GM12891 (cell line): ENCODE measurements around the gene TBP.
"Not testable (repeated sequence)": the region's sequence is repeated elsewhere in the genome, so short reads cannot be mapped to it uniquely, and the experiment has no call there.

Experiments used
- DNase-seq: peaks from one replicate; pipeline ENCODE4 v3.0.0; 2011; ENCODE audit warnings: low spot score; ENCODE audit not compliant: insufficient read length
- FAIRE-seq: peaks from 2 replicates; lab custom pipeline; 2011; peaks lifted over from hg19 to GRCh38; lab: Jason Lieb, UNC
- PAX5 ChIP-seq: IDR thresholded peaks from 2 replicates; pipeline ENCODE4 v1.6.1; 2011; ENCODE audit warnings: low read length, moderate library complexity, mild to moderate bottlenecking; ENCODE audit not compliant: insufficient read depth, severe bottlenecking
- POLR2A ChIP-seq: IDR thresholded peaks from 2 replicates; pipeline ENCODE4 v1.6.1; 2011; ENCODE audit warnings: low read depth, low read length, control low read depth
- POLR2AphosphoS5 ChIP-seq: IDR thresholded peaks from 2 replicates; pipeline ENCODE4 v1.6.1; 2011; ENCODE audit warnings: low read depth, low read length, control low read depth
- POU2F2 ChIP-seq: IDR thresholded peaks from 2 replicates; pipeline ENCODE4 v1.6.1; 2011; ENCODE audit warnings: low read depth, mild to moderate bottlenecking, control low read depth, low read length, moderate library complexity
- SPI1 ChIP-seq: IDR thresholded peaks from 2 replicates; pipeline ENCODE4 v1.6.1; 2011; ENCODE audit warnings: low read depth, low read length, control low read depth
- TAF1 ChIP-seq: IDR thresholded peaks from 2 replicates; pipeline ENCODE4 v1.6.1; 2011; ENCODE audit warnings: low read depth, low read length, control low read depth

The TBP gene

DNA sequence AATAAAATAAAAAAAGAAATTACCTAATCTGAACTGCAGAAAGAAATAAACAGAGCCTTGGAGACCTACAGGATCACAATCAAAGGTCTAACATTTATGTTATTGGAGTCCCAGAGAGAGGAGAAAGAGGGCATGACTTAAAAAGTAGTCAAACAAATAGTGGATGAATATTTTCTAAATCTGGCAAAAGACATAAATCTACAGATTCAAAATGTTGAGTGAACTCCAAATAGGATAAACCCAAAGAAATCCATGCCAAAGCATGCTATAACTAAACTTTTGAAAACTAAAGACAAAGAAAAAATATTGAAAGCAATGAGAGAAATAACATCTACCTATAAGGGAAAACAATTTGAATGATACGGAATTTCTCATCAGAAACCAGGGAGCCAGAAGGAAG is 39.3 kb upstream of the TBP start:
- TF ChIP-seq SPI1 (no peak), POLR2A (no peak), POU2F2 (no peak), PAX5 (no peak), TAF1 (no peak), POLR2AphosphoS5 (no peak)
- FAIRE-seq (no peak), DNase-seq (no peak)

DNA sequence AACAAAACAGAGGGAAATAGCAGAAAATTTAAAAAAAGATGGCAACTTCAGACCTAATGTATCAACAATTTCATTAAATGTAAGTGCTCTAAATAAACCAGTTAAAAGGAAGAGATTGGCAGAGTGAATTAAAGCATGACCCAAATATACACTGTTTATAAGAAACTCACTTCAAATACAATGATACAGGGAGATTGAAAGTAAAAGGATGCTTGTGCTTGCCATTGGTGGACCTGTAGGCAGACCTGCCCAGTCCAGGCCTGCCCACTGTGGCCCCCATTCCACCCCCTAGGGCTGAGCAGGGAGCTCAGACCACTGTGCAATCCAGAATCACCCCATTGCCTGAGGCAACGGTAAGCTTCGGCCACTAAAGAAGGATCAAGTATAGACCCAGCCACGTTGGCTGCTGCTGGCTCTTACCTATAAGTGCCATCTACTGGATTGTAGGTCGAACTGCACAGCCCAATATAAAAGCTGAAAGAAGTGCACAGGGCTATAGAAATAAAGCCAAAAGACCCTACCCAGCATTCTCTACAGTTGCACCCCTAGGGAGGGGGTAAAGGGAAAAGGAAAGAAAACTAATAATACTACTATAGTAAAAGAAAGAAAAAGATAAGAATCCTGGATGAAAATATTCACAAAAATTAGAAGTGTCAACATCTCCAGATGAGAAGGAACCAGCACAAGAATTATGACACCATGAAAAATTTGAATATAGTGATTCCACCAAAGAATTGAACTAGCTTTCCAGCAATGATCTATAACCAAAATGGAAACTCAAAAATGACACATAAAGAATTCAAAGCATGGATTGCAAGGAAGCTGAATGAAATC is 37.2 kb upstream of the TBP start:
- TF ChIP-seq SPI1 (no peak), POLR2A (no peak), TAF1 (no peak), POU2F2 (no peak), POLR2AphosphoS5 (no peak), PAX5 (no peak)
- FAIRE-seq (peak; percentile 88), DNase-seq (peak; percentile 17)

DNA sequence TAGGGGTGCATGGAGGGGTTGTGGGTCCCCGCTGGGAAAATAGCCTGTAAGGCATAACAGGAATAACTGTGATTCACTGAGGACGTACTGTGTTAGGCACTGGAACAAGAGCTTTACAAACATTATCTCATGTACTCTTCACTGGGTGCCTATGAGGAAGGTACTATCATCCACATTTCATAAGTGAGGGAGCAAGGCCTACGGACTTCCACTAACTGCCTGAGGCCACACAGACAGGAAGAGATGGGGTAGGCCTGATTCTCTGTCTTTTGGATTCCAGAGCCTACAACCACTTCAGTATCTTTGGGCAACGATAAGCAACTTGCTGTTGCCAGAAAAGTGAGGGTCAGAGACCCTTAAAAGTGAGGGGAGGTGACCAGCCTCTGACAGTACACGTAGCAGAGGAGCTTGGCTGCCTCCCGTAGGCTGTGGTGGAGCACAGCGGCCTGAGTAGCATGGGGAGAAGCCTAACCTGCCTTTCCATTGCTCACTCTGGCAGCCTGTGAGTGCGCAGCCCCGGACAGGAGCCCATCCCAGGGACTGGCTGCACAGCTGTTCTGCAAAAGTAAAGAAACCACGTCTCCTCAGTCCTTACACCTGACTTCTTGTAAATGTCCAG is 31.5 kb upstream of the TBP start:
- FAIRE-seq (peak; percentile 35), DNase-seq (no peak)
- TF ChIP-seq SPI1 (no peak), POLR2A (no peak), POLR2AphosphoS5 (no peak), TAF1 (no peak), PAX5 (no peak), POU2F2 (no peak)

DNA sequence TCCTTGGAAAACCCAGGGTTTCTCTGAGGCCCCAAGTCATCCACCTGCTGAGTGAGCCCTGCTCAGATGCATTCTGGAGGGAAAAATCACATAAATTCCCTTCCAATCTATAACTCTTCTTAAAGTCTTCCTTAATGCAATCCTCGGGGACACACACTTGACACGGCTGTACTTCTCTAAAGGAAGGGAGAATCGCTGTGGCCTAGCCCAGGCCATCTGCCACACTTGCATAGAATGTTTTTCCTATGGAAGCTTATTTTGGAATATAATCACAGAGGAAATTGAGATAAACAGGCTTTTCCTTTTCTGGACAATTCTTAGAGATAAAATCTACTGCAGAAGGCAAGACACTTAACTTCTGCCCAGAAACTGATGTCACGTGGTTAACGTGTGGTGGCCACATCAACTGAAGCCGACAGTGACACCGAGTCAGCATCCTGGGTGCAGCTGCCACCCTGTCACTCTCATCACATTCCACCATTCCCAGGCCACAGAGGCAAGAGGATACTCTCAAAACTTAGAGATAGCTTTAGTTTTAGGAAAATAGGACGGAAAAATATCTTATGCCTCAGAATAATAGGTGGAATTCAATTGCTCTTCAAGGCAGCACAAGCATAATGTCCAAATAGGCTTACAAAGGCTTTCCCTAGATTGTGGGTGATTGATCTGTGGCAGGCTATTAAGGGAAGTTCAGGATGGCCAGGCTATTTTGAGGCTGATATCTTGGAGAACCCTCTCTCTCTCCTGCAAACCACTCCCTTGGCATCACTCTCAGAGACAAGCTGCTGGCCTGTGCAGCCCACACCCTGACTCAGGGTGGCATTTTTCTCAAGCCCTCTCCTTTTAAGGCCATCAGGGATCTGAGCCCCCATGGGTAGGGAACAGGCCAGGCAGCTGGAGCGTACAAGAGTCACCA is 30.7 kb upstream of the TBP start:
- TF ChIP-seq POU2F2 (no peak), TAF1 (no peak), SPI1 (no peak)
- no peak for DNase-seq
- no peak for FAIRE-seq

DNA sequence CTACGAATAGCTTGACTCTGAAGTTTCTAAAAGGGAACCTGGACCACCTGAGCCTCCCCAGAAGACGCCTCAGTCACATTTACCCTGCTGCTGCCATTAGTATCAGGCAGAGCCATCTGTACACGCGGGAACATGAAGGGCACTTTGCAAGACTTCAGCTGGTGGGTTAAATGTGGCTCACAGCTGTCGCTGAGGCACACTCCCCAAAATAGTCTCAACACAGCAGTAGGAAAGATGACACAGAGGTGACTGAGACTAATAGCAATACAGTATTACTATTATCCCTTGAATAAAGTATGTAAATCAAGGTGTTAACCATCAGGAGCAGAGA is 30.0 kb upstream of the TBP start:
- FAIRE-seq: no peak
- no peak for DNase-seq

DNA sequence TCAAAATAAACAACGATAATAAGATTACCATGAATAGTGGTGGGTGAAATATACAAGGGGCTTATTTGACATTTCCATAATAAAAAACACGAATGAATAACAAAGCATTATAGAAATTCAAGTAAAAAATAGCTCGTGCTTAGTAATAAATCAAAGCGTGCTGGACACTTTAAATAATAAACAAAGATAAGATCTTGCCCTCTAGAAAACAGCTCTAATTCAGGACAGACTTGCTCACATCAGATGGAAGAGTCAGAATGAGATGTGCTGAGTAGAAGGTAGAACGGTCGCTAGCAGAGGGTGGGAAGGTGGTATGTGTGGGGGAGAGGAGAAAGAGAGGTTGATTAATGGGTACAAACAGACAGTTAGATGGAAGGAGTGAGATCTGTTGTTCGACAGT is 28.4 kb upstream of the TBP start:
- no peak for TF ChIP-seq PAX5
- TF ChIP-seq POLR2A: no peak
- no peak for TF ChIP-seq POLR2AphosphoS5
- TF ChIP-seq TAF1: no peak
- TF ChIP-seq POU2F2: no peak
- TF ChIP-seq SPI1: no peak
- DNase-seq (no peak), FAIRE-seq (no peak)

More for the DNA sequence above, 30.0 kb upstream of the TBP start:
- TF ChIP-seq POU2F2: no peak
- no peak for TF ChIP-seq POLR2AphosphoS5
- no peak for TF ChIP-seq SPI1
- TF ChIP-seq PAX5: no peak
- TF ChIP-seq POLR2A: no peak
- TF ChIP-seq TAF1: no peak

DNA sequence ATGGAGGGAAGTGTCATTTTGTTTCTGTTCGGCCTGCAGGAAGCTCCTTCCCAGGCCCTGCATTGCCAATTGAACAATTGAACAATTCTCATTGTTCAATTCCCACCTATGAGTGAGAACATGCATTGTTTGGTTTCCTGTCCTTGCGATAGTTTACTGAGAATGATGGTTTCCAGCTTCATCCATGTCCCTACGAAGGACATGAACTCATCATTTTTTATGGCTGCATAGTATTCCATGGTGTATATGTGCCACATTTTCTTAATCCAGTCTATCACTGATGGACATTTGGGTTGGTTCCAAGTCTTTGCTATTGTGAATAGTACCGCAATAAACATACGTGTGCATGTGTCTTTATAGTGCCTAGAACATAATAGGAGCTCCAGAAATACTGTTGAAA is 26.2 kb upstream of the TBP start:
- FAIRE-seq, DNase-seq: not testable (repeated sequence)

DNA sequence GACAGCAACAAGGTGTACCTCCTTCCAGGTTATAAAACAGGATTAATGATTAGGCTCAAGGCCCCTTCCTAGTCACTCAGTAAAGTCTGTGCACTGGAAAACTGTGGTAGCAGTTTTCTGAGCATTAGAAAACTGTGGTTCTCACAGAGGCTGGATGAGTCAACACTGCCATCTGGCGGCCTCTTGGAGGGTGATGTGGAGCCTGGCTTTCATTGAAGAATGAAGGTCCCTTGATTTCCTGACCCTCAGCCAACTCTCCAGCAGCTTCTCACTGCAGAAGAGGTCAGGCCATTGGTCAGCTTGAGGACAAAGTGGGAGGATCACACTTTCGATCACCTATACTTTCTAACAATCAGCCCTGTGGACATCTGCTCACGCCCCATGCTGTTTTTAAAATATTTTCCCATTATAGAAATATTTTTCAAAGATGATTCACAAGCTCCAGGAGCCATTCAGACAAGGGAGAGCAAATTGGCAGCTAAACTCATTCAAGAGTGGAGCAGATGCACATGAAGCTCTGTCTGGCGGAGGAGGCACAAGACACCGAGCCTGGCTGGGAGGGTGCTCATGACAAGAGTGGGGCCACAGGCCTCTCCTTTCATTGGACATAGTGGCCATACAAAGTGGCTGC is 24.2 kb upstream of the TBP start:
- DNase-seq (no peak), FAIRE-seq (peak; percentile 68)
- TF ChIP-seq PAX5 (no peak), TAF1 (no peak), POLR2A (no peak), POLR2AphosphoS5 (no peak), SPI1 (no peak), POU2F2 (no peak)

DNA sequence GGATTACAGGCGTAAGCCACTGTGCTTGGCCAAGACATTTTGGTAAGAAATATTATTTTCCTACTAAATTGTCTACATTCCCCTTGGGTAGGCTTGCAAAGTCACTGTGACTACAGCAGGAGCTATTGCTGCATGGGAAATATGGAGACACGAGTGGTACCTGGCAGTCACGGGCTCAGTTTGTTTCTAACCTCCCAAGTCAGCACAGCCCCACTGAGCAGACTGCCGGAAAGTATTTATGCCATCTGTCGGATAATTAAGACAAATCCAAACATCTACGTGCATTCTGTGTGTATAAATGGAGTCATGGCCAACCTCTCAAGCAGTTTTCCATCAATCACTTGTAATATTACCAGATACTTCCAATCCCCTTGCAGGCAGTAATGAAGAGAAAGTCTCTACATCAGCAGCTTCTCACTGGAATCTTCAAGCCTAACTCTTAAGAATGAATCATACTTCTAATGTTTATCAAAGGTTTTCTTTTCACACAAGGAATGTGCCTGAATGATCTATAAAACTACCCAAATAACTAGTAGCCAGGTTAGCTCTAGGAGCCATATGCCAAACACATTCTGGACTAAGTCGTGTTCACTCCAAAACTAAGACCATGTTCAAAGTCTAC is 21.2 kb upstream of the TBP start:
- FAIRE-seq: no peak
- TF ChIP-seq POLR2AphosphoS5 (no peak), SPI1 (no peak), TAF1 (no peak), POU2F2 (no peak), PAX5 (no peak), POLR2A (no peak)
- DNase-seq: no peak
